ENCODE data around the gene IGBP1.
"Not testable (repeated sequence)": the region's sequence is repeated elsewhere in the genome, so short reads cannot be mapped to it uniquely, and the experiment has no call there.

Gene IGBP1

GRCh38 chrX:70176938-70177533 lies 43.8 kb downstream of the IGBP1 start, which contains the start of gene DGAT2L6:
Gene DGAT2L6, plus strand, starts transcription at chrX:70177483. Its CDS starts 100 bp downstream, at chrX:70177583.
- no peak within 1 kb of the TSS for H3K9ac ChIP-seq (ENCODE audit: low read length in 5 of 5)
- H3K9me3 ChIP-seq (ENCODE audit: control insufficient read depth in 5 of 5, low read length in 5 of 5) = no peaks in the 10 kb centered on the region
- peaks cover 0 to 11% (median 0%) of the 10 kb centered on the region in 5 donors for H3K4me1 ChIP-seq (ENCODE audit: control insufficient read depth in 5 of 5, insufficient read depth in 5 of 5, low read length in 5 of 5)
- H3K36me3 ChIP-seq (ENCODE audit: control insufficient read depth in 5 of 5, insufficient read depth in 5 of 5, low read length in 5 of 5) = no peaks in the 10 kb centered on the region
- no peak within 1 kb of the TSS for H3K4me3 ChIP-seq (ENCODE audit: low read depth in 1 of 5, low read length in 5 of 5)
- H3K27ac ChIP-seq (ENCODE audit: low read depth, low read length) = no peak within 1 kb of the TSS
- H3K27me3 ChIP-seq (ENCODE audit: control insufficient read depth in 5 of 5, insufficient read depth in 4 of 5, low read length in 5 of 5) = peaks cover 0 to 14% (median 7%) of the 10 kb centered on the region in 5 donors

GRCh38 chrX:70183091-70183490 lies 49.8 kb downstream of the IGBP1 start:
- no peaks in the 10 kb centered on the region for H3K4me1 ChIP-seq (ENCODE audit: control insufficient read depth in 5 of 5, insufficient read depth in 5 of 5, low read length in 5 of 5)
- H3K4me3 ChIP-seq (ENCODE audit: low read depth in 1 of 5, low read length in 5 of 5) = no peak overlapping the region
- H3K36me3 ChIP-seq (ENCODE audit: control insufficient read depth in 5 of 5, insufficient read depth in 5 of 5, low read length in 5 of 5) = no peaks in the 10 kb centered on the region
- no peak overlapping the region for H3K9ac ChIP-seq (ENCODE audit: low read length in 5 of 5)
- H3K27me3 ChIP-seq (ENCODE audit: control insufficient read depth in 5 of 5, insufficient read depth in 4 of 5, low read length in 5 of 5) = peaks cover 0 to 12% (median 4%) of the 10 kb centered on the region in 5 donors
- no peak overlapping the region for H3K27ac ChIP-seq (ENCODE audit: low read depth, low read length)
- H3K9me3 ChIP-seq (ENCODE audit: control insufficient read depth in 5 of 5, low read length in 5 of 5) = no peaks in the 10 kb centered on the region

- Histone ChIP-seq H3K27ac (ENCODE audit: low read depth, low read length) (no peak overlapping the region), H3K27me3 (ENCODE audit: control insufficient read depth in 5 of 5, insufficient read depth in 4 of 5, low read length in 5 of 5) (peaks cover 0 to 15% (median 4%) of the 10 kb centered on the region in 5 donors), H3K4me3 (ENCODE audit: low read depth in 1 of 5, low read length in 5 of 5) (no peak overlapping the region), H3K36me3 (ENCODE audit: control insufficient read depth in 5 of 5, insufficient read depth in 5 of 5, low read length in 5 of 5) (no peaks in the 10 kb centered on the region), H3K9me3 (ENCODE audit: control insufficient read depth in 5 of 5, low read length in 5 of 5) (peaks cover 0 to 10% (median 4%) of the 10 kb centered on the region in 5 donors), H3K4me1 (ENCODE audit: control insufficient read depth in 5 of 5, insufficient read depth in 5 of 5, low read length in 5 of 5) (no peaks in the 10 kb centered on the region), H3K9ac (ENCODE audit: low read length in 5 of 5) (no peak overlapping the region)
Observed at GRCh38 chrX:70190225-70190624, 57.0 kb downstream of the IGBP1 start.

- Histone ChIP-seq H3K4me1 (ENCODE audit: control insufficient read depth in 5 of 5, insufficient read depth in 5 of 5, low read length in 5 of 5) (no peaks in the 10 kb centered on the region), H3K27me3 (ENCODE audit: control insufficient read depth in 5 of 5, insufficient read depth in 4 of 5, low read length in 5 of 5) (peaks cover 3 to 18% (median 10%) of the 10 kb centered on the region in 5 donors), H3K4me3 (ENCODE audit: low read depth in 1 of 5, low read length in 5 of 5) (no peak overlapping the region), H3K27ac (ENCODE audit: low read depth, low read length) (no peak overlapping the region), H3K9ac (ENCODE audit: low read length in 5 of 5) (no peak overlapping the region), H3K9me3 (ENCODE audit: control insufficient read depth in 5 of 5, low read length in 5 of 5) (peaks cover 0 to 5% (median 0%) of the 10 kb centered on the region in 5 donors), H3K36me3 (ENCODE audit: control insufficient read depth in 5 of 5, insufficient read depth in 5 of 5, low read length in 5 of 5) (no peaks in the 10 kb centered on the region)
Observed at GRCh38 chrX:70196961-70197720, 63.9 kb downstream of the IGBP1 start.

GRCh38 chrX:70201732-70202131 lies 68.5 kb downstream of the IGBP1 start:
- H3K27ac ChIP-seq (ENCODE audit: low read depth, low read length) = no peak overlapping the region
- no peak overlapping the region for H3K9ac ChIP-seq (ENCODE audit: low read length in 5 of 5)
- no peaks in the 10 kb centered on the region for H3K4me1 ChIP-seq (ENCODE audit: control insufficient read depth in 5 of 5, insufficient read depth in 5 of 5, low read length in 5 of 5)
- H3K27me3 ChIP-seq (ENCODE audit: control insufficient read depth in 5 of 5, insufficient read depth in 4 of 5, low read length in 5 of 5) = peaks cover 3 to 23% (median 17%) of the 10 kb centered on the region in 5 donors
- H3K4me3 ChIP-seq (ENCODE audit: low read depth in 1 of 5, low read length in 5 of 5) = no peak overlapping the region
- peaks cover 0 to 3% (median 0%) of the 10 kb centered on the region in 5 donors for H3K9me3 ChIP-seq (ENCODE audit: control insufficient read depth in 5 of 5, low read length in 5 of 5)
- no peaks in the 10 kb centered on the region for H3K36me3 ChIP-seq (ENCODE audit: control insufficient read depth in 5 of 5, insufficient read depth in 5 of 5, low read length in 5 of 5)

GRCh38 chrX:70208479-70208878 lies 75.2 kb downstream of the IGBP1 start:
- Histone ChIP-seq H3K9ac (ENCODE audit: low read length in 5 of 5) (no peak overlapping the region), H3K9me3 (ENCODE audit: control insufficient read depth in 5 of 5, low read length in 5 of 5) (peaks cover 0 to 3% (median 0%) of the 10 kb centered on the region in 5 donors), H3K27me3 (ENCODE audit: control insufficient read depth in 5 of 5, insufficient read depth in 4 of 5, low read length in 5 of 5) (peaks cover 0 to 13% (median 6%) of the 10 kb centered on the region in 5 donors), H3K4me3 (ENCODE audit: low read depth in 1 of 5, low read length in 5 of 5) (no peak overlapping the region), H3K27ac (ENCODE audit: low read depth, low read length) (no peak overlapping the region), H3K36me3 (ENCODE audit: control insufficient read depth in 5 of 5, insufficient read depth in 5 of 5, low read length in 5 of 5) (no peaks in the 10 kb centered on the region), H3K4me1 (ENCODE audit: control insufficient read depth in 5 of 5, insufficient read depth in 5 of 5, low read length in 5 of 5) (no peaks in the 10 kb centered on the region)

GRCh38 chrX:70209570-70209969 lies 76.3 kb downstream of the IGBP1 start:
- not testable (repeated sequence) for H3K27ac ChIP-seq (ENCODE audit: low read depth, low read length); H3K4me3 ChIP-seq (ENCODE audit: low read depth in 1 of 5, low read length in 5 of 5); H3K27me3 ChIP-seq (ENCODE audit: control insufficient read depth in 5 of 5, insufficient read depth in 4 of 5, low read length in 5 of 5); H3K9me3 ChIP-seq (ENCODE audit: control insufficient read depth in 5 of 5, low read length in 5 of 5); H3K9ac ChIP-seq (ENCODE audit: low read length in 5 of 5); H3K36me3 ChIP-seq (ENCODE audit: control insufficient read depth in 5 of 5, insufficient read depth in 5 of 5, low read length in 5 of 5); H3K4me1 ChIP-seq (ENCODE audit: control insufficient read depth in 5 of 5, insufficient read depth in 5 of 5, low read length in 5 of 5)
